ENCODE data around the gene MANBA.

MANBA gene

GRCh38 chr4:102774254-102774653 lies 13.5 kb upstream of the MANBA start:
- no peak overlapping the region for H3K4me3 ChIP-seq (ENCODE audit: control insufficient read depth, low read depth, low read length)
- TF ChIP-seq CTCF (conservative IDR thresholded peaks at IDR 0.05; ENCODE audit: control insufficient read depth, insufficient read depth, low read depth, low read length), result no peak

GRCh38 chr4:102772738-102773340 lies 12.1 kb upstream of the MANBA start:
- no peak for DNase-seq (ENCODE audit: low read depth)
- TF ChIP-seq CTCF (conservative IDR thresholded peaks at IDR 0.05; ENCODE audit: control insufficient read depth, insufficient read depth, low read depth, low read length), result no peak
- no peak overlapping the region for H3K4me3 ChIP-seq (ENCODE audit: control insufficient read depth, low read depth, low read length)

More at GRCh38 chr4:102774254-102774653, 13.5 kb upstream of the MANBA start:
- DNase-seq (ENCODE audit: low read depth), result no peak

- no peak overlapping the region for H3K4me3 ChIP-seq (ENCODE audit: control insufficient read depth, low read depth, low read length)
- no peak for TF ChIP-seq CTCF (conservative IDR thresholded peaks at IDR 0.05; ENCODE audit: control insufficient read depth, insufficient read depth, low read depth, low read length)
- no peak for DNase-seq (ENCODE audit: low read depth)
These were observed 4.1 kb upstream of the MANBA start for GRCh38 chr4:102764901-102765300.

GRCh38 chr4:102761906-102762305 lies 1.1 kb upstream of the MANBA start:
- H3K4me3 ChIP-seq (ENCODE audit: control insufficient read depth, low read depth, low read length), result no peak overlapping the region
- TF ChIP-seq CTCF (conservative IDR thresholded peaks at IDR 0.05; ENCODE audit: control insufficient read depth, insufficient read depth, low read depth, low read length), result no peak
- DNase-seq (ENCODE audit: low read depth), result no peak

GRCh38 chr4:102761296-102761701 lies 531 bp upstream of the MANBA start:
- peak; percentile 17 for DNase-seq (ENCODE audit: low read depth)
- TF ChIP-seq CTCF (conservative IDR thresholded peaks at IDR 0.05; ENCODE audit: control insufficient read depth, insufficient read depth, low read depth, low read length), result no peak
- peak overlapping the region; percentile 86 for H3K4me3 ChIP-seq (ENCODE audit: control insufficient read depth, low read depth, low read length)

GRCh38 chr4:102759831-102760644 lies 730 bp downstream of the MANBA start:
- peak overlapping the region; percentile 86 for H3K4me3 ChIP-seq (ENCODE audit: control insufficient read depth, low read depth, low read length)
- DNase-seq (ENCODE audit: low read depth), result peak; percentile 71
- no peak for TF ChIP-seq CTCF (conservative IDR thresholded peaks at IDR 0.05; ENCODE audit: control insufficient read depth, insufficient read depth, low read depth, low read length)

Measured in fibroblast of mammary gland (primary cell).